Breast epithelium (tissue), 4 donors: ENCODE data around the gene GRAMD2A. TPM values are rescaled to one million over a fixed set of nuclear protein-coding genes. Genes with fewer than 3 reads are reported as not detected.

Experiments
- DNase-seq, 2 donors: peaks; one replicate each; pipeline ENCODE4 v3.0.0-alpha.2; 2019; ENCODE audit warnings: low spot score in 2 of 2
- H3K27ac ChIP-seq, 2 donors: fragments of 200-600 bp; sonication (generic) in 1 of 2; one replicate each; pipeline ENCODE4 v1.5.1; 2016 to 2019; ENCODE audit warnings: mild to moderate bottlenecking in 1 of 2
- H3K27me3 ChIP-seq, 2 donors: fragments of 200-600 bp; sonication (generic) in 1 of 2; one replicate each; pipeline versions ENCODE4 v1.5.1 to v1.6.0; 2017 to 2019; ENCODE audit warnings: control low read depth in 1 of 2, mild to moderate bottlenecking in 1 of 2
- H3K36me3 ChIP-seq: fragments of 200-600 bp; one replicate; pipeline ENCODE4 v1.5.1; 2019
- H3K4me1 ChIP-seq, 2 donors: fragments of 200-600 bp; sonication (generic); one replicate each; pipeline ENCODE4 v1.5.1; 2016 to 2019; ENCODE audit warnings: control low read depth in 1 of 2
- H3K4me3 ChIP-seq, 3 donors: fragments of 200-600 bp; sonication (generic); 1 replicate in 2 of 3; 2 replicates in 1 of 3; pipeline ENCODE4 v1.5.1; 2016 to 2019; ENCODE audit warnings: mild to moderate bottlenecking in 3 of 3, moderate library complexity in 2 of 3
- H3K9me3 ChIP-seq, 2 donors: fragments of 200-600 bp; sonication (generic) in 1 of 2; one replicate each; pipeline ENCODE4 v1.5.1; 2016 to 2019; ENCODE audit warnings: control low read depth in 1 of 2
- POLR2A ChIP-seq: fragments of 450-650 bp; IDR thresholded peaks from one replicate; pipeline ENCODE4 v1.6.1; 2016; ENCODE audit warnings: antibody characterized with exemption, mild to moderate bottlenecking, moderate library complexity
- POLR2AphosphoS5 ChIP-seq, 3 donors: sonication (generic); formaldehyde crosslinking; IDR thresholded peaks; one replicate each; pipeline ENCODE4 v1.6.1; 2017; ENCODE audit warnings: antibody characterized with exemption in 3 of 3
- intact Hi-C: fragments of 100-400 bp; cut with DNase I; formaldehyde crosslinking; loops from one replicate; pipeline ENCODE4 v1.15.1; 2023; ENCODE audit warnings: low total_unique reads
- total RNA-seq, 3 donors: library from RNA; depleted of rRNA; stranded (reverse); fragments of >200 nt; gene quantifications; one replicate each; pipeline ENCODE4 v1.1.0, GENCODE V29; 2016
- TF ChIP-seq, protein P1 (sequence below), 3 donors: fragments of 450-650 bp; IDR thresholded peaks; one replicate each; pipeline ENCODE4 v1.5.1; 2016 to 2017; ENCODE audit warnings: antibody characterized with exemption in 3 of 3, mild to moderate bottlenecking in 3 of 3, moderate library complexity in 3 of 3

Gene GRAMD2A
- total RNA-seq, 3 donors from 2014 or later: 0.16 to 52.5 (median 18.7) TPM

DNA sequence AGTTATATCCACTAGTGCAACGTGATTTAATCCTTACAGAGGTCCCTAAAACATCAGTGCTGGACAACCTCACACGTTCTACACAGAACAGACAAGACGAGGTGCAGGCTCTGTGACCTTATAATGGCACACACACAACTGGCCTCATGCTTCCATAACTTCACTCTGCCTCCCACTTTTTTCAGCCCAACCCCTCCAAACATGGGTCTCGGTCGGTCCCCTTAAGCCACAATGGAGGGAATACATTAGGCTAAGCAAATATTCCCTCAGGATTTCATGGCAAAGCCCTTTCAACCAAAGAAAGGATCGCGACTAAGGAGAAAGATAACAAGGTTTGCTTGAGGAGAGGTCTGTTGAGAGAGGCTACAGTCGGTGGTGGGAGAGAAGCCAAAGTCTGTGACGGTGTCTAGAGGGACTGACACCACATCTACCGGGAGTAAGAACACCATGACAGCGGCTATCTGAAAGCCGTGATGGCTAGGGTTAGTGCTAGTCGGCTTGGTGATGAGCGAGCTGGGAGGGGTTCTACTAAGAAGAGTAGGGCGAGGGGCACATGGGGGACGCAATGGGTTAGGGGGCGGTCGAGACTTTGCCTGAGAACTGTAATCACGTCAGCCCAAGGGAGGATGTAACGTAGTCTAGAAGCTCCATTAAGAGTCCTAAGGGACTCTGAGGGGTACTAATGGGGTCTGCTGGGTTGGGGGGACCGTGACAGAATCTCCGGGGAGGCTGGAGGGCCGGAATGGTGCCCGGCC, 80.7 kb downstream of the GRAMD2A start:
- TF ChIP-seq, protein P1, sequence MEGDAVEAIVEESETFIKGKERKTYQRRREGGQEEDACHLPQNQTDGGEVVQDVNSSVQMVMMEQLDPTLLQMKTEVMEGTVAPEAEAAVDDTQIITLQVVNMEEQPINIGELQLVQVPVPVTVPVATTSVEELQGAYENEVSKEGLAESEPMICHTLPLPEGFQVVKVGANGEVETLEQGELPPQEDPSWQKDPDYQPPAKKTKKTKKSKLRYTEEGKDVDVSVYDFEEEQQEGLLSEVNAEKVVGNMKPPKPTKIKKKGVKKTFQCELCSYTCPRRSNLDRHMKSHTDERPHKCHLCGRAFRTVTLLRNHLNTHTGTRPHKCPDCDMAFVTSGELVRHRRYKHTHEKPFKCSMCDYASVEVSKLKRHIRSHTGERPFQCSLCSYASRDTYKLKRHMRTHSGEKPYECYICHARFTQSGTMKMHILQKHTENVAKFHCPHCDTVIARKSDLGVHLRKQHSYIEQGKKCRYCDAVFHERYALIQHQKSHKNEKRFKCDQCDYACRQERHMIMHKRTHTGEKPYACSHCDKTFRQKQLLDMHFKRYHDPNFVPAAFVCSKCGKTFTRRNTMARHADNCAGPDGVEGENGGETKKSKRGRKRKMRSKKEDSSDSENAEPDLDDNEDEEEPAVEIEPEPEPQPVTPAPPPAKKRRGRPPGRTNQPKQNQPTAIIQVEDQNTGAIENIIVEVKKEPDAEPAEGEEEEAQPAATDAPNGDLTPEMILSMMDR (IDR thresholded peaks at IDR 0.05): no peak
- TF ChIP-seq POLR2AphosphoS5 (IDR thresholded peaks at IDR 0.05): peak in 1 of 3 donors; percentile 43
- Histone ChIP-seq H3K4me1 (no peaks in the 10 kb centered on the region), H3K27ac (peak overlapping the region; percentile 98), H3K27me3 (no peaks in the 10 kb centered on the region), H3K9me3 (no peaks in the 10 kb centered on the region), H3K36me3 (no peaks in the 10 kb centered on the region), H3K4me3 (peak overlapping the region; percentile 75 to 94 (median 83))
- peak in 1 of 2 donors; percentile 43 for DNase-seq
- intact Hi-C loops: no loop called here

DNA sequence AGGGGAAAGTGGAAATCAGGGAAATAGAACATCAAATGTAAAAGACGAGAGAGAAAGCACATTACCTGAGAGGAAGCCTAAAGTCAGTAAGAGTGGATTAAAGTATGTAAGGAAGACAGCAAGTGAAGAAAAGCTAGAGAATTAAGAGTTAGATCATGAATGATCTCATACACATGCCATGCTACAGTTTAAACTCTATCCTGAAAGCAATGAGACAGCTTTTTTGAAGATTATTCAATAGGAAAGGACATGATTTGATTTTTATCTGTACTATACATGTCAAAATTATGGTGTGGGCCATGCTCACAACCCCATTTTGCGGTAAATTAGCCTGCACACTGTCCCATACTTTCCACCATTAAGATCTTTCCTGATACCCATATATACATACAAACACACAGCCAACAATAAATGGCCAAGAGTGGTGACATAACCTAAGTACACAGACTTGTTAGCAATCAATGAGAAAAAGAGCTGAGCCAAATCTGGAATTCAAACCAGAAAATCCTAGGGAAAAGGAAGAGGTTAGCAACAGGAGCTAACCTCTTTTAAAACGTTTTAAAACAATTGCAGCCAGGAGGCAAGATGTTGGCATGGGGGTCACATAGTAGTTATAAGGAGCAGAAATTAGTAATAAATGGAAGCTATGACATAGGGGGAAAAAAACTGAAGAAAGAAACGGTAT, 84.1 kb downstream of the GRAMD2A start:
- Histone ChIP-seq H3K4me1 (no peaks in the 10 kb centered on the region), H3K27me3 (no peaks in the 10 kb centered on the region), H3K9me3 (no peaks in the 10 kb centered on the region), H3K27ac (peak overlapping the region in 1 of 2 donors; percentile 33), H3K4me3 (no peak overlapping the region), H3K36me3 (no peaks in the 10 kb centered on the region)
- TF ChIP-seq POLR2AphosphoS5 (IDR thresholded peaks at IDR 0.05): no peak
- intact Hi-C loops: no loop called here
- no peak for DNase-seq

DNA sequence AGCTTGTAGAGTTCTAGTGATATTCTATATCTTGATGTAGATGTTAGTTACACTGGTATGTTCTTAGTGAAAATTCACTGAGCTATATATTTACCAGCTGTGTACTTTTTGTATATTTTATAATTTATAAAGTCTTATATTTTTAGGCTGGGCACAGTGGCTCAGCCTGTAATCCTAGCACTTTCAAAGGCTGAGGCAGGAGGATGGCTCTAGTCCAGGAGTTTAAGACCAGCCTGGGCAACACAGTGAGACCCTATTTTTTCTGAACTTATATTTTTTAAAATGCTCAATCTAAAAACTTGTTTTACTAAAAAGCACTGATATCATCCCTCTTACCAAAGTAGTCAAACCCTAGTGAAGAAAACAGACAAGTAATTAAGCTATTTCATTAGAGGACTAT, 84.8 kb downstream of the GRAMD2A start:
- no peak overlapping the region for H3K27ac ChIP-seq
- no peak for DNase-seq
- no peaks in the 10 kb centered on the region for H3K4me1 ChIP-seq
- no peaks in the 10 kb centered on the region for H3K36me3 ChIP-seq
- intact Hi-C loops: no loop called here
- no peaks in the 10 kb centered on the region for H3K27me3 ChIP-seq
- H3K9me3 ChIP-seq: no peaks in the 10 kb centered on the region
- TF ChIP-seq, protein P1 (IDR thresholded peaks at IDR 0.05): no peak
- TF ChIP-seq POLR2A: no peak
- no peak for TF ChIP-seq POLR2AphosphoS5 (IDR thresholded peaks at IDR 0.05)
- H3K4me3 ChIP-seq: no peak overlapping the region

DNA sequence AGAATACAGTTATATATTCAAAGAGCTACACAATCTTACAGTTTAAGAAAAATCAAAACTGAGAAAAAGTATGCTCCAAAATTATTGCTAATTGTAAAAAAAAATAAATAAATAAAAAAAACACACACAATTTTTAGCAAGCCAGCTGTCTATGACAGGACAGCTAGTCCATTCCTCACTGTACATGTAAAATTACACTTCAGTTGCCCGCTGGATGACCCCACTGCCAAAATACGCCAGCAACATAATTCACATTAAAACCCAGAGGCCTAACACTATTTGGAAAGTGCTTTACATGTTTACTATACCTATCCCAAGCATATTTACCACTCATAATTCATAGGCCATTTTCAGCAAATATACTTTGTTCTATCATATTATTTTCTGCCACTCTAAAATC, 85.5 kb downstream of the GRAMD2A start:
- H3K27me3 ChIP-seq: no peaks in the 10 kb centered on the region
- no peak for DNase-seq
- no peaks in the 10 kb centered on the region for H3K9me3 ChIP-seq
- H3K27ac ChIP-seq: no peak overlapping the region
- intact Hi-C loops: no loop called here
- no peaks in the 10 kb centered on the region for H3K4me1 ChIP-seq
- H3K36me3 ChIP-seq: no peaks in the 10 kb centered on the region
- TF ChIP-seq, protein P1 (IDR thresholded peaks at IDR 0.05): no peak
- TF ChIP-seq POLR2AphosphoS5 (IDR thresholded peaks at IDR 0.05) (no peak), POLR2A (no peak)
- no peak overlapping the region for H3K4me3 ChIP-seq

DNA sequence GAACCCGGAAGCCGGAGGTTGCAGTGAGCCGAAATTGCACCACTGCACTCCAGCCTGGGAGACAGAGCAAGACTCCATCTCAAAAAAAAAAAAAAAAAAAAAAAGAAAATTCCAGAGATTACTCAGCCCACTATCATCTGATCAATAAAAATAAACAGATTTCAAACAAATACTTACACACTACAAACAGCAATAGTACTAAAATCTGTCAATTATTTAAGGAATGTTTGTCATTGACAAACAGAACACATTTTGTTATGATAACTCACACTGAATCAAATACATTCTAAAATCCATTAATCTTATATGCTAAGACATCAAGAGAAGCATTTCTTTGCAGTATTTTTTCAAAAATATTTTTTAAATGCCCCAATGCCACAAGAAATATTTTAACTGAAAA, 87.2 kb downstream of the GRAMD2A start:
- no peak for DNase-seq
- TF ChIP-seq POLR2A (no peak), POLR2AphosphoS5 (IDR thresholded peaks at IDR 0.05) (no peak)
- TF ChIP-seq, protein P1 (IDR thresholded peaks at IDR 0.05): no peak
- H3K27me3 ChIP-seq: no peaks in the 10 kb centered on the region
- H3K36me3 ChIP-seq: no peaks in the 10 kb centered on the region
- H3K27ac ChIP-seq: no peak overlapping the region
- H3K4me3 ChIP-seq: no peak overlapping the region
- H3K9me3 ChIP-seq: no peaks in the 10 kb centered on the region
- no peaks in the 10 kb centered on the region for H3K4me1 ChIP-seq
- intact Hi-C loops: no loop called here

Other genes starting within 250 kb of the GRAMD2A start
- 100 to 1,000 TPM in 1 of 3 donors, 10 to 100 TPM in 2; 64.2 to 128 (median 86.5) TPM for gene MYO9A, start 79.6 kb downstream of the GRAMD2A start, total RNA-seq
- 1 to 10 TPM; 1.6 to 4.4 (median 2.0) TPM for gene SENP8, start 79.4 kb downstream of the GRAMD2A start, total RNA-seq
- 100 to 1,000 TPM; 212 to 476 (median 367) TPM for gene PKM, start 33.4 kb upstream of the GRAMD2A start, total RNA-seq
- 10 to 100 TPM; 63.9 to 90.4 (median 65.8) TPM for gene PARP6, start 74.8 kb upstream of the GRAMD2A start, total RNA-seq
- gene CELF6, start 122.4 kb upstream of the GRAMD2A start, total RNA-seq: 1 to 10 TPM; 2.6 to 3.5 (median 2.9) TPM
- gene HEXA, start 178.2 kb upstream of the GRAMD2A start, total RNA-seq: 100 to 1,000 TPM in 1 of 3 donors, 10 to 100 TPM in 2; 63.6 to 147 (median 81.1) TPM
- not detected for gene TMEM202, start 200.5 kb upstream of the GRAMD2A start, total RNA-seq